WTC11 (cell line): Measurements from ENCODE around the gene SP110.

Source experiments
- HMGA2 ChIP-seq: fragments of 250-450 bp; sonication (Bioruptor Pico); IDR thresholded peaks from 2 replicates; pipeline ENCODE4 v1.4.0; 2021; ENCODE audit warnings: mild to moderate bottlenecking, moderate library complexity
- TF ChIP-seq, protein P1 (sequence below): fragments of 200-600 bp; IDR thresholded peaks from 2 replicates; pipeline ENCODE4 v1.8.0; 2022; ENCODE audit warnings: antibody characterized with exemption

DNA sequence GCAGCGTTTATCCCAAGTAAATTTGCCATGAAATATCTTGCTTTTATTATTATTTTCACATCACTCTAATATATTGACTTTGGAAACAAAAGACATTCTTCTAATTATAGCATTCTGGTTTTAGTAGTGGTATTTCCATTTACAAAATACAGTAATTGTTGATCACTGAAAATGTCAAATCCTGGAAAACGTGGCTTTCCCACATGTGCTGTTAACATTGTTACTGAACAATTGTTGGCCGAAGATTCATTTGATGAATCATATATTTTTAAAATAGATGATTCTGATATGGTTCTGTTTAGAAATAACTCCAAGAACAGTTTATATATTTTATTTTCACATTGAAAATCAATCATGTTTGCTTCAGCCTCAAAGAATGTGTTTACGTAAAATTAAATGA, 38.7 kb upstream of the SP110 start:
- TF ChIP-seq, protein P1, sequence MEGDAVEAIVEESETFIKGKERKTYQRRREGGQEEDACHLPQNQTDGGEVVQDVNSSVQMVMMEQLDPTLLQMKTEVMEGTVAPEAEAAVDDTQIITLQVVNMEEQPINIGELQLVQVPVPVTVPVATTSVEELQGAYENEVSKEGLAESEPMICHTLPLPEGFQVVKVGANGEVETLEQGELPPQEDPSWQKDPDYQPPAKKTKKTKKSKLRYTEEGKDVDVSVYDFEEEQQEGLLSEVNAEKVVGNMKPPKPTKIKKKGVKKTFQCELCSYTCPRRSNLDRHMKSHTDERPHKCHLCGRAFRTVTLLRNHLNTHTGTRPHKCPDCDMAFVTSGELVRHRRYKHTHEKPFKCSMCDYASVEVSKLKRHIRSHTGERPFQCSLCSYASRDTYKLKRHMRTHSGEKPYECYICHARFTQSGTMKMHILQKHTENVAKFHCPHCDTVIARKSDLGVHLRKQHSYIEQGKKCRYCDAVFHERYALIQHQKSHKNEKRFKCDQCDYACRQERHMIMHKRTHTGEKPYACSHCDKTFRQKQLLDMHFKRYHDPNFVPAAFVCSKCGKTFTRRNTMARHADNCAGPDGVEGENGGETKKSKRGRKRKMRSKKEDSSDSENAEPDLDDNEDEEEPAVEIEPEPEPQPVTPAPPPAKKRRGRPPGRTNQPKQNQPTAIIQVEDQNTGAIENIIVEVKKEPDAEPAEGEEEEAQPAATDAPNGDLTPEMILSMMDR = no peak
- no peak for TF ChIP-seq HMGA2 (CRISPR knock-in tag)
